Dedifferentiated amniotic fluid mesenchymal stem cell (primary cell): ENCODE measurements around the gene FOXP1.

Experiments
- DNase-seq: peaks from one replicate; pipeline ENCODE4 v3.0.0-alpha.2; 2016; ENCODE audit errors: extremely low spot score

FOXP1 gene

GRCh38 chr3:71077070-71077469, 506.5 kb downstream of the FOXP1 start:
- no peak for DNase-seq

- no peak for DNase-seq
Observed at GRCh38 chr3:71076361-71077002, 507.0 kb downstream of the FOXP1 start.

DNA sequence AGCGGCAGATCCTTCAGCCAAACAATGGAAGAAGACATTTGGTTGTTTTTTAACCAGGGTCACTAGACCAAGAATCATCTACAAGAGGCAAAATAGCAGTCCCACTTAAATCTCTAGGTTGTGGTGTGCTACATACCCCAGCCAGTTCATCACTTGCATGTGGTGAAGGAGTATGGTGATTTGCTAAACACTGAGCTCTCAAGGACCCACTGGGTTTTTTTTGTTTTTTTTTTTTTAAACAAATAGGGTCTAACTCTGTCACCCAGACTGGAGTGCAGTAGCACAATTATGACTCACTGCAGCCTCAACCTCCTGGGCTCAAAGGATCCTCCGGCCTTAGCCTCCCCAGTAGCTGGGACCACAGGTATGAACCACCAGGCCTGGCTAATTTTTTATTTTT, 508.0 kb downstream of the FOXP1 start:
- no peak for DNase-seq

- DNase-seq: no peak
Observed at GRCh38 chr3:71074423-71074822, 509.1 kb downstream of the FOXP1 start.

DNA sequence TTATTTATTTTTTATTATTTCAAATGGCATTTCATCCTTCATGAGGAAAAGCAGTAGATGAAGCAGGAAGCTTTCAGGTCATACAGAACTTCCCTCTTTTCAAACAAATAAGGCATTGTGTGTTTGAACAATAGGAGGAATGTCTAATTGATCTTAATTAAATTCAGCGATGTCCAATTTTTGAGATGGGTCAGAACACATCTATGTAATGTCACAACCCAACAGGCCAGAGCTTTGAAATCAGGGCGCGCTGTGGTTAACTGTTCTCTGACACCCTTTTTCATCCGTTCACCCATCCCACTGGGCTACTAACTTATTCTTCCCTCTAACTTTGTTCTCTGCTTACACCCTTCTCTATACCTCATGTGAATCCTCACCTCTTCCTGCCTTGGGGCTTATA, 510.5 kb downstream of the FOXP1 start:
- DNase-seq: no peak

DNA sequence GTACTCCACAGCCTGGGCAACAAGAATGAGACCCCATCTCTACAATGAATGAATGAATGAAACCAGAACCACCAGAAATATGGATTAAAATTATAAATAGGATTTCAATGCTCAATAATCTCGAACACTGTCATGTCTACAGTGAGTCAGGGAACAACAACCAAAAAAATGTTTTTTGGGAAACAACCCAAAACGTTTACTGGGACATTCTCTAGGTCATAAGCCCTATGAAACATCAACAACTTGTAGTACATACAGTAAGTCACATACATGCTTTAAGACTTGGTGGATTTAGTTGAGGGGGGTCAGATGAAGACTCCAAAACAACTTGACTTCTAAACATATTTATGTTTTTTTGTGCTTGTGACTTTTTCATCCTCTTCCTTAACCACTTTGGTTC, 511.2 kb downstream of the FOXP1 start:
- DNase-seq: no peak

DNA sequence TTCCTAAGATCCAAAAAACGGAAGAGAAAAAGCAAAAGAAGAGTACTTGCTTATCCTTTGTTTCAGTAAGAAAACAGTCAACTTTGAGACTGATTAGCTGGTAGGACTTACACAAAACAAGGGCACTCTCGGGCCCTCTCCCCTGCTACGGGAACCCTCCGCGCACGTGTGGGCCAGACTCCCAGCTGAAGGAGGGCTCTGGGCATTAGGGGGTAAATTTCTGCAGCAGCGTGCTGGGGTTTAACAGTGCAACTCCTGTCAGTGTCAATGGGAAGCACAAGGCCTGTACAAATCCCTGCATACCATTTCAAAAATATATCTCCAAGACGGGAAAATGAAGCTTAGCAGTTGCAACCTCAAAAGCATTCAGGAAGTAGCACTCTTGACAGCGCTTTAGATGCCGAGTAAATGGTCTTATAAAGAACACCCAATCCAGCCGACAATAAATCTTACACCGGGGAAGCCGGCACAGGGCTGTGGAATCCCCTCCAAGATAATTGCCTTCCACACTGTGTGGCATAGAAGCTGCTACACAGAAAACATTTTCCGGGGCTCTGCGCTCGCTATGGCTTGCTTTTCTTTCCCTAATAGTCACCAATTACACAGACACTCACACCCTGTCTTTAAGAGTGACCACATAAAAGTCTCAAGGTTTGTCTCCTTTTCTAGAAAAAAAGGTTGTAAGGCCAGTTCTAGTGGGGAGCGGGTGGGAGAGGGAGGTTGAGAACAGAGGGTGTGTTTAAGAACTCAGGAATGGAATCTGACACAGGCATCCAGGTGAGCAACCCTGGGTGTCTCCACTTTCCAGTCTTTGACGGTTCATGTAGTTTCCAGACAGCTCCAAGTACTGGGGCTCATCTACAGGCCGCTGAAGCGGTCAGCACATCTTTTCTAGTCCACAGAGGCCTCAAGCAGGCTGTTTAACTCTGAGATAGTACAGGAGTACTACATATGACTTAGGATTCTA, 512.7 kb downstream of the FOXP1 start:
- no peak for DNase-seq

DNA sequence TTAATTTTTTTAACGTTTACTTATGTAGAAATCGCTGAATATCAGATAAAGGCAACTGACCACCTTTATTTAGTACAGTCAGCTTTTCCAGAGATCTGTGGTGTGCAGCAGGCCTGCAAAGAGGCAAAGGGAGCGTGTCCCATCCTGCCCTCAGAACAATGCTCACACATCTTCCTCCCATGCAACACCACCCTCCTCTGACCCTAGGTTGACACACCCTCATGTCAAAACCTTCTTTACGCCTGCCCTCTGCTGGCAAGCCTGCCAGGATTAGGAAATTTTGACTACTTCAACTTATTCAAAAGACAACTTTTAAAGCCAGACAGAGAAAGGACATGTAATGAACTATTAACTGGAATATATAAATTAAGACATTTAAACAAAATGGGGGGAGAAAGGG, 513.7 kb downstream of the FOXP1 start:
- no peak for DNase-seq

- DNase-seq: no peak
Observed at GRCh38 chr3:71067977-71068654, 515.4 kb downstream of the FOXP1 start.

DNA sequence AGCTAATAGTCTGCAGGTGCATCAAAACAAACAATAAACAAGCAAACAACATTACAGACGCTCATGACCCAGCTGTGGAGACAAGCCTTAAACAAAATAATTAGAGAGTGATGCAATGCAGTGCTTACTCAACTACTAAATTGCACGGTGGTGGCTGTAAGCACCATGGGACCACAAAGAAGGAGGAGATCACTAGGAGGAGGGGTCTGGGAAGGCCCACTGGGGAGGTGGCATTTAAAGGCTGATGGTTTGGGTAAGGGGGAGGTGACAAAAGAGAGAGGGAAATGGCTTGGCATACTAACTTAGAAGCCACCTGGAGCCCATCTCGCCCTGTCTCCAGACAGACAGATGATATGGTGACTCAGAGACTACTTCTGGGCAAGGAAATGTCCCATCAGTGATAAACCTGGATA, 516.7 kb downstream of the FOXP1 start:
- DNase-seq: no peak

- DNase-seq: no peak
Observed at GRCh38 chr3:71066356-71066755, 517.2 kb downstream of the FOXP1 start.

DNA sequence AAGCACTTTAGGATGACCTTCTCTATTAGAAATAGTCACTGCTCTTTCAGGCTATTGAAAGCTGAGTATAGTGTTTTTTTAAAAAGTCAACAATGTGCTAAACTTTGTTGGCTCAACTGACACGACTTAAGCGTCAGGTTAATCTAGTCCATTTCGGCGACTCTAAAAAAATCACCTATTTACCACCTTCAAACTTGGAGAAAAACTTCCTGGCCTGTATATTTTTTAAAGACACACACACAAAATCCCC, 517.8 kb downstream of the FOXP1 start:
- DNase-seq: no peak

GRCh38 chr3:71064956-71065763, 518.4 kb downstream of the FOXP1 start:
- no peak for DNase-seq

DNA sequence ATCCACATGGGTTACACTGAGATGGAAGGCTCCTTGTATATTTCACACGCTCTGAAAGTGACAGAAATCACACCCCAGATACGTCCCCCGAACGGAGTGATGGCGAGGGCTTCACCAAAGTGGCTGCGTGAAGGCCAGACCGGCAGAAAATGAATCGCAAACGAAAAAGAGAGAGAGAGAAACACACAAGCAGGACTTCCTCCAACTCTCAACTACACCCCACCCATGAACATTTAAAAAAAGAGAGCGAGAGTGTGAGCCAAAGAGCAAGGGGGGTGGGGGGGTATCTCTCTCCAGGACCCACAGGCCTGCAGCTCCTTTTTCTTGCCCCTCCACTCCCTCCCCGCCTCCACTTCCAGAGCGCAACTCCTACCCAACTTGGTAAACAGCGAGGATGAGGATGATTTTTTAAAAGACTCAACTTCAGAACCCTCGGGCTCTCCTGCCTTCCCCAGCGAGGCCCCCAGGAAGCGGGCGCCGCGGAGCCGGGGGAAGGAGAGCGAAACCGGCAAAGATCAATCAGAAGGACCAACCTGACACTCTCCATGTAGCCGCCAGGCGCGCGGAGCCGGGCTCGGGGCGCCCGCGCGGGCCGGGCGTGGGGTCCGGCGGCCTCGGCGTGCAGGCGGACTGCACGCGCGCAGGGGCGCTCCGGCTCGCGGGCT, 519.1 kb downstream of the FOXP1 start:
- peak; percentile 62 for DNase-seq

GRCh38 chr3:71063773-71064290, 519.7 kb downstream of the FOXP1 start:
- DNase-seq: no peak

- no peak for DNase-seq
Observed at GRCh38 chr3:71062952-71063772, 520.4 kb downstream of the FOXP1 start.

GRCh38 chr3:71062037-71062932, 521.2 kb downstream of the FOXP1 start:
- DNase-seq: no peak

GRCh38 chr3:71061581-71061980, 521.9 kb downstream of the FOXP1 start:
- DNase-seq: no peak

DNA sequence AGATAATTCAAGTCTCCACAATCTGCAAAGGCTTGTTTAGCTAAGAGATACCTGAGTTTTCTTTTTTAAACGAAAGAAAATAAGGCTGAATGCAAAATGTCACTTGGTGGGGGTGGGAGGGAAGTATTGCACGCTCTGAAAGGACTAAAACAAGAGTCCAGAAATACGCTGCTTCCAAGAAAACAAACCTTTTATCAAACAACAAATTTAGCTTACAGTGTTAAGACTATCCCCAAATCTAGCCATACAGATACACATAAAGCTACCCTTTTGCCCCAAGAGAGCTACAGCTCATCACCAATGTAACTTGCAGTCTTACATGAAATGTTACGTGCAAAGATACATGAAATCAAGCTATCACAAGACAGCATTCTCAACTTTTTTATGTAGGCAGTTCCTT, 522.5 kb downstream of the FOXP1 start:
- DNase-seq: no peak
